ENCODE measurements around the gene WDR20.
A peak's percentile ranks its signal among the peaks of the same experiment; 100 is the strongest.
"Not testable (repeated sequence)": the region's sequence is repeated elsewhere in the genome, so short reads cannot be mapped to it uniquely, and the experiment has no call there.

The WDR20 gene

DNA sequence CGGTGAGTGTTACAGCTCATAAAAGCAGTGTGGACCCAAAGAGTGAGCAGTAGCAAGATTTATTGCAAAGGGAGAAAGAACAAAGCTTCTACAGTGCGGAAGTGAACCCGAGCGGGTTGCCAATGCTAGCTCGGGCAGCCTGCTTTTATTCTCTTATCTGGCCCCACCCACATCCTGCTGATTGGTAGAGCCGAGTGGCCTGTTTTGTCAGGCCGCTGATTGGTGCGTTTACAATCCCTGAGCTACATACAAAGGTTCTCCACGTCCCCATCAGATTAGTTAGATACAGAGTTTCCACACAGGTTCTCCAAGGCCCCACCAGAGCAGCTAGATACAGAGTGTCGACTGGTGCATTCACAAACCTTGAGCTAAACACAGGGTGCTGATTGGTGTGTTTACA lies 5.0 kb upstream of the WDR20 start:
- not testable (repeated sequence) for DNase-seq

DNA sequence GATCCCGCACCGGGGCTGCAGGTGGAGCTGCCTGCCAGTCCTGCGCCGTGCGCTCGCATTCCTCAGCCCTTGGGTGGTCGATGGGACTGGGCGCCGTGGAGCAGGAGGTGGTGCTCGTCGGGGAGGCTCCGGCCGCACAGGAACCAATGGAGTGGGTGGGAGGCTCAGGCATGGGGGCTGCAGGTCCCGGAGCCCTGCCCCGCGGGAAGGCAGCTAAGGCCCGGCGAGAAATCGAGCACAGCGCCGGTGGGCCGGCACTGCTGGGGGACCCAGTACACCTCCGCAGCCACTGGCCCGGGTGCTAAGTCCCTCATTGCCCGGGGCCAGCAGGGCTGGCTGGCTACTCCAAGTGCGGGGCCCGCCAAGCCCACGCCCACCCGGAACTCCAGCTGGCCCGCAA lies 4.2 kb upstream of the WDR20 start:
- not testable (repeated sequence) for DNase-seq

DNA sequence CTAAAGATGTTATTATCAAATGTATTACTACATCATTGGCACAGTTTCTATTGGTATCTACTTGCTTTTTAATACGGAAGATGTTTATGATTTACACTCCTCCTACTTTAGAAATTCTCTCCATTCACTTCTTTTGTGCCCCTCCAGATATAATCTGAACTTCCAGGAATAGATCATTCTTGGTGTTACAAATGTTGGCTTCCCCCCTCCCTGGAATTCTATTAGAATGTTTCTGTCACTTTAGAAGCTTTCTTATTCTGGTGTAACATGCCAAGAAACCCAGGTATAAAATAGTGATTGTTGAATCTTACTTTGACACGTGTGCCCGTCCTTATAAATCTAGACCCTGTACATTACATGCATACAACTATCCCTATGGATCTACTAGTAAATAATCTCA lies 1.2 kb upstream of the WDR20 start:
- DNase-seq, result no peak

DNA sequence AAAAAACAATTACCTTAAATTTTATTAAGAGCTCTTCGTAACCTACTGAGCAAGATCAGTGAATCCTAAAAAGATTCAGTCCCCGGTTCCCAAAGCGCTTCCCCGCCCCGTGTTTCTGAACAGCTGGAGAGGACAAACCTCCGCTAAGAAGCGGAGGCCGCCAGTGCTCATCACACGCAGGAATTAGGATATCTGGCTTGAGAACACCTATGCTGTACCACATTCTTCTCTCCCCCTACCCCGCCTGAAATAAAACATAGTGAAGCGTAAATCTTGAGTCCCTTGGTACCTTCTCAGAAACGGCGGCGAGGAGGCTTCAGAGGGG lies 774 bp upstream of the WDR20 start:
- DNase-seq, result no peak

DNA sequence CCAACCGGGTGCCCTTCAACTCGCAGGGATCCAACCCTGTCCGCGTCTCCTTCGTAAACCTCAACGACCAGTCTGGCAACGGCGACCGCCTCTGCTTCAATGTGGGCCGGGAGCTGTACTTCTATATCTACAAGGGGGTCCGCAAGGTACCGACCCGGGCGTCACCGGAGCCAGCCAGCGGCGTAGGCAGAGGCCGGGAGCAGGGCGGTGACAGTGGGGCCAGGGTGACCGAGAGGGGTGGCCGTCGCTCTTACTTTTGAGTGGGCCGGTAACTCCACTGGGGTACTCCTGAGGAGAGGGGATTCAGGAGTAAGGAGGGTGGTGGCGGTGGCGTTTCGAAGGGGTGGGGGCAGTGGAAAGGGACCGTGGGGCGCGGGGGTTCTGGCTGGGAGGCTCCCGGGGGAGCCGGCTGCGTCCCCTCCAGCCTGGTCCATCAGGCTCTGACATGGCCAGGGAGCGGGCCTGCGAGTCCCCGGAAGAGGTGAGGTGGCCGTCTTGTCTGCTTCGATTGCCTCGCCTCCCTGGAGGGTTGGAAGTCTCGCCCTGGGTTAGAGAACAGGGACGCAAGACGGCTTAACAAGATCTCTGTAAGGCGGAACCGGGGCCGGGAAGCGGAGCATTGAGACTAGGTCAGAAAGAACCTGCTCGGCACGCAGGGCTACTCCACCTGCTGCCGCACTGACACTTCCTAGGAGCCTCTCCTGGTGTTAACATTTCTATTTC lies 491 bp downstream of the WDR20 start:
- DNase-seq, result peak; percentile 27

DNA sequence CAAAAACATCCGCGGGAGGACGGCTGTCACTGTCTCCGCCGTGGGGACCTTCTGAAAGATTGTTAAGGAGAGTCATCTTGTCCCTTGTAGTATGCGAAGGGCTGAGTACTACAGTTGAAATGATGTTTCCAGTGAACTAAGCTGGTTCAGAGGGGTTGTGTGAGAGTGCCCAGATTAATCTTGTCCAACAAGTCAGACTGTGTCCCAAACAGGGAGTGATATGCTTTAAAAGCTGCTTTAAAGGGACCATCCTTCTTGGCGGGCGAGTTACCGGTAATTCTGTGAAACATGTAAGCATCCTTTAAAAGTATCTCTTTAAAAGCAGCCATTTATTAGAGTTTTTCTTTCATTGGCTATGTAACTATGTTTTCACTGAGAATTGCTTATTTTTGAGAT lies 1.1 kb downstream of the WDR20 start:
- no peak for DNase-seq

DNA sequence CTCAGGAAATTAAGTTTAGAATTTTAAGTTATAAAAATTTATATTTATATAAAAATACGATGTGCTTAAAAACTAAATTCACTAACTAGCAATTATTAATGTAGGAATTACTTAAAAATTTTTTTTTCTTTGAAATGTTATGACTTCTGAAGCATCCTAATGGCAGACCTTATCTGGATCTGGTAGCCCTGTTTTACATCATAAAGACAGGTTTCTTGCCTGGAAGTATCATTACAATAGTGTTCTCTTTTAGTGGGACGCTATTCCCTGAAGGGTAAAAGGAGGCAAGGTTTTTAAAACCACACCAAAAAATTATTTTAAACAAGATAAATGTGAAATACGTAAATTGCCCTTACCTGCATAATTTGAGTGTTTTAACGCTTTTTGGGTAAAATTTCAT lies 2.1 kb downstream of the WDR20 start:
- DNase-seq, result no peak

DNA sequence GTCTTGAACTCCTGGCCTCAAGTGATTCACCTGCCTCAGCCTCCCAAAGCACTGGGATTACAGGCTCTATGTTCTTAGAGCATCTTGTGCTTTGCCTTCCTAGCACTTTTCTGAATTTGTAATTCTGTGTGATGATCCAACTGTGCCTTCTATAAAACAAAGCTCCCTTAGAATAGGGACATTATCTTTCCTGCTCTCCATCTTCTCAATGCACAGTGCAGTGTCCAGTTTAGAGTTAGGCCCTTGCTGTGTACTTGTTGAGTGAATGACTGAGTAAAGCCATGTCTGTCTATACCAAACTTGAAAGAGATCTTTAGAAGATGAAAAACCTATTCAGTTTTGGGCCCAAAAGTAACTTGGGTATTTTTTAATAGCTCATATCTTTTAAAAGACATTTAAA lies 5.2 kb downstream of the WDR20 start:
- DNase-seq, result no peak

DNA sequence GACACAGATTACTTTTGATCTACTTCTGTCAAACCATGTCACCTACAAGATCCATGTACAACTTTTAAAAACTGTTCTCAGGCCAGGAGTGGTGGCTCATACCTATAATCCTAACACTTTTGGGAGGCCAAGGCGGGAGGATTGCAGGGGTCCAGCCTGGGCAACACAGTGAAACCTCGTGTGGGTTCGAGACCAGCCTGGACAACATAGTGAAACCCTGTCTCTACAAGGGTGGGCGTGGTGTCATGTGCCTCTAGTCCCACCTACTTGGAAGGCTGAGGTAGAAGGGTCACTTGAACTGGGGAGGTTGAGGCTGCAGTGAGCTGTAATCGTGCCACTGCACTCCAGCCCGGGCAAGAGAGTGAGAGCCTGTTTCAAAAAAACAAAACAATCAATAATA lies 5.7 kb downstream of the WDR20 start:
- no peak for DNase-seq

DNA sequence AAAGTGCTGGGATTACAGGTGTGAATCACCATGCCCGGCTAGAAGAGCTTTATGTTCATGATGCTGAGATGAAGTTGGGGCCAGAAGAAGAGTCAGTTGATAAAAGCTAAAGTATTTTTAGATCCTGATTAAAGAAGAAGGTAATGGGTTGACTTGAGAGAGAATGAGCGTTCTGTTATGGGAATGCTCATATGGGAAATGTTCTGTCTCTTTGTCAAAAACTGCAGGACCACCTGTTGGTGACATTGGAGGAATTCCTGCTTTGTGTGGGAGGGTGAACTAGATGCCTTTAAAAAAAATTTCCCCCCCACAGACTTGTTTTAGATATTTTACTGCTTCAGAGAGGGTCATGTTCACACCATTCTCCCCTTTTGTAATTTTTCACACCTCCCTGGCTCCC lies 6.7 kb downstream of the WDR20 start:
- DNase-seq, result no peak

DNA sequence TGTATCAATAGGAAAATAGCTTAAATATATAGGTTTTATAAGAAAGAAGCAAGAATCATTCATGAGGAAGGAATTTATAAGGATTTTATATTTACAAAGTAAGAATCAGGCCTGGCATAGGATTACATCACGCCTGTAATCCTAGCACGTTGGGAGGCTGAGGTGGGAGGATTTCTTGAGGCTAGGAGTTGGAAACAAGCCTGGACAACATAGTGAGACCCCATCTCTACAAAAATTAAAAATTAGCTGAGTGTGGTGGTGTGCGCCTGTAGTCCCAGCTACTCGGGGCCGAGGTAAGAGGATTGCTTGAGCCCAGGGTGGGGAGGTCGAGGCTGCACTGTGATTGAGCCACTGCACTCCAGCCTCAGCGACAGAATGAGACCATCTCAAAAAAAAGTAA lies 10.4 kb downstream of the WDR20 start:
- DNase-seq, result no peak

DNA sequence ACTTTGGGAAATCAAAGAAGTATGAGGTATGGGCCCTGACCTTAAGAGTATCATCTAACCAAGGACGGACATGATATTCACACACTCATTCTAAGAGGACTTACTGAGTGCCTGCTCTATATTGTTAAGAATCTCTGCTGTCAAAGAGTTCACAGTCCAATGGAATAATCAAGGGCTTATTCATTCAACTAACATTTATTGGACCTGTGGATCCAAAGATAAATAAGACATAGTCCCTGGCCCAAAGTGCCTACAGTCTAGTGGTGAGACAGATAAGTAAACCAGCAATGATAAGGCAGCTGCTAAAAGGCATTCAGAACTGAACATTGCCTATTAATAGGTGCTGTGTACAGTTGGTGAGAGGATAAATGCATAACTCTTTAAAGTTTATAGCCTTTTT lies 11.0 kb downstream of the WDR20 start:
- DNase-seq, result no peak

DNA sequence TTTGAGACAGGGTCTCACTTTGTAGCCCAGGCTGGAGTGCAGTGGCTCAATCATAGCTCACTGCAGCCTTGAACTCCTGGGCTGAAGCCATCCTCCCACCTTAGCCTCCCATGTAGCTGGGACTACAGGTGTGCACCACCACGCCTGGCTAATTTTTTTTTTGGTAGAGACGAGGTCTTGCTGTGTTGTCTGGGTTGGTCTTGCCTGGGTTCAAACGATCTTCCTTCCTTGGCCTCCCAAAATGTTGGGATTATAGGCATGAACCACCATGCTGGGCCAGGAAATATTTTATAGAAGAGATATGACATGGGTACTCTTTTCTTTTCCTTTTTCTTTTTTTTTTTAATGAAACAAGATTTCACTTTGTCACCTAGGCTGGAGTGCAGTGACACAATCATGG lies 11.7 kb downstream of the WDR20 start:
- DNase-seq, result not testable (repeated sequence)

DNA sequence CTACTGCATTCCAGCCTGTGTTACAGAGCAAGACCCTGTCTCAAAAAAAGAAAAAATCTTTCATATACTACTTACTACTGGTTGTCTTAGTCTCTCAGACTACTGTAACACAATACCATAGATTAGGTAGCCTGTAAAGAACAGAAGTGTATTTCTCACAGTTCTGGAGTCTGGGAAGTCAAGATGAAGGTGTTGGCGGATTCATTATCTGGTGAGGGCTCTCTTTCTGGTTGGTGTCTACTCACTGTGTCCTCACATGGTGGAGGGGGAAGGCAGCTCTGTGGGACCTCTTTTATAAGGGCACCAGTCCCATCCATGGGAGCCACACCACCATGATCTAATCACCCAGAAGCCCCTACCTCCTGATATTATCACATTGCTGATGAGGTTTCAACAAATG lies 14.4 kb downstream of the WDR20 start:
- DNase-seq, result no peak

DNA sequence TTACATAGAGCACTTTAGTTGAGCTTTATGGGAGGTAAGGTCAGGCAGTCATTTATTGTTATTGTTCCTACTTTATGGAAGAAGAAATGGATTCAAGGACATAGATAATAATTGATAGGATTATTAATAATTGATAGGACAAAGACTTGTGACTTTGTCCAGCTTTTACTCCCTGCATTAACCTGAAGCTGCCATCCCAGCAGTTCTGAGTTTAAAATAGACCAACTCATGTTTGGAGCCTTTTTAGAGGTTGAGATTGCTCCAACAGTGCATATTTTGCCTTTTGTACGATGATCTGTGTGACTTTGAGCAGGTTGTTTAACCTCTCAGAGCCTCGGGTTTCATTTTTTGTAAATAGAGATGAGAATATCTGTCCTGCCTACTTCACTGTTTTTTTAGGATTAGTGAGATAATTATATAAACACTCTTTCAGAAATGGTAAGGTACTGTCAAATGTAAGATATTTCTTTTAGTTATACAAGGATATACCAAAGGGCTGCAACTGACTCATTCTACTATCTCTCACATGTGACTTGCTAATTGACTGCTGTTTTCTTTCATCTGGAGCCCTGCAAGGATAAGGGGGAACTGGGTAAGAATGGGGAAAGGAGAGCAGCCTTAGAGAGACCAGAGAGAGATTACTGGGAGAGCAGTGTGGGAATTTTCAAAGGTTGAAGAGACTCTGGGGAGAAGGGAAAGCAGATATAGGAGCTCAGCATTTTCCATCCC lies 15.3 kb downstream of the WDR20 start:
- no peak for DNase-seq

DNA sequence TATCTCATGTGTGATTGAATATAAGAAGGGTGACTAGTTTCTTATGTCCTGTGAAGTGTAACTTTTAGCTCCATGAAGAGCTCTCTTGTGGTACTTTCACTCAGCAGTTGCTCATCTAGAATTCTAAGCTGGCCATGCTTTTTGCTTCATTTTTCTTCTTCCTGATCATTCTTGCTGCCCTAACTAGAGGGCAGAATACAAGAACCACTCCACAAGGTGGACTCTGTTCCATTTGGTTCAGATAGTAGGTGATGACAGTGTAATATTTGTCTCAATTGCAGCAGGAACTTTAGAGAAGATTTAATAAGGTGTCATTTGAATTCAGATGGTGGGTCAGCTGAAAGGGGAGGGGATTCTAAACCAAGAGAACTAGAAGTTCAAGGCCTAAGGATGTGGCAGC lies 17.6 kb downstream of the WDR20 start:
- DNase-seq, result no peak

DNA sequence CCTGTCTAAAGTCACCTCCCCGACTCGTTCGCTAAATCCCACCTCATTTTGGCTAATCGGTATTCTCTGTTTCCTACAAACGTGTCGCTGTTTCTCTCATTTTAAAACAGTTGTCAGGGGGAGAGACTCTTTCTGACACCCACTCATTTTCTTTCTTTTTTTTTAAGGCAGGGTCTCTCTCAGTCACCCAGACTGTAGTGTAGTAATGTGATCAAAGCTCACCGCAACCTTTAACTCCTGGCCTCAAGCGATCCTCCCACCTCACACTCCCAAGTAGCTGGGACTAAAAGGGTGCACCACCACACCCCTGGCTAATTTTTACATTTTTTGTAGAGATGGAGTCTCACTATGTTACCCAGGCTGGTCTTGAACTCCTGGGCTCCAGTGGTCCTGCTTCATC lies 19.1 kb downstream of the WDR20 start:
- no peak for DNase-seq

DNA sequence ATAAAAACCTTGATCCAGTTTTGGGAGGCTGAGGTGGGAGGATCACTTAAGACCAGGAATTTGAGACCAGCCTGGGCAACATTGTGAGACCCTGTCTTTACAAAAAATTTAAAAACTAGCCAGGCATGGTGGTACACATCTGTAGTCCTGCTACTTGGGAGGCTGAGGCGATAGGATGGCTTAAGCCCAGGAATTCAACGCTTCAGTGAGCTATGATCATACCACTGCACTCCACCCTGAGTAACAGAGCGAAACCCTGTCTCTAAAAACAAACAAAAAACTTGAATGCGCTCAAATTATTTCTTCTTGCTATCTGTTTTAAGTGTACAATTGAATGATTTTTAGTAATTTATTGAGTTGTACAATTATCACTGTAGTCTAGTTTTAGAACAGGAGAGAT lies 20.1 kb downstream of the WDR20 start:
- DNase-seq, result no peak

DNA sequence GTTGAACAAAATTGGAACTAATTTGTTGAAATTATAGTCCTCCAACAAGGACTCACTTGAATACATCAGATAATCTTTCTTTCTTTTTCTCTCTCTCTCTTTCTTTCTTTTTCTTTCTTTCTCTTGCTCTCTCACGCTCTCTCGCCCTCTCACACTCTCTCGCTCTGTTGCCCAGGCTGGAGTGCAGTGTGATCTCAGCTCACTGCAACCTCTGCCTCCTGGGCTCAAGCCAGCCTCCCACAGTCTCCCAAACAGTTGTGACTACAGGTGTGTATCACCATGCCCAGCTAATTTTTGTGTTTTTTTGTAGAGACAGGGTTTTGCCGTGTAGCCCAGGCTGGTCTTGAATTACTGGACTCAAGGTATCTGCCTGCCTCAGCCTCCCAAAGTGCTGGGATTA lies 22.8 kb downstream of the WDR20 start:
- DNase-seq, result no peak

DNA sequence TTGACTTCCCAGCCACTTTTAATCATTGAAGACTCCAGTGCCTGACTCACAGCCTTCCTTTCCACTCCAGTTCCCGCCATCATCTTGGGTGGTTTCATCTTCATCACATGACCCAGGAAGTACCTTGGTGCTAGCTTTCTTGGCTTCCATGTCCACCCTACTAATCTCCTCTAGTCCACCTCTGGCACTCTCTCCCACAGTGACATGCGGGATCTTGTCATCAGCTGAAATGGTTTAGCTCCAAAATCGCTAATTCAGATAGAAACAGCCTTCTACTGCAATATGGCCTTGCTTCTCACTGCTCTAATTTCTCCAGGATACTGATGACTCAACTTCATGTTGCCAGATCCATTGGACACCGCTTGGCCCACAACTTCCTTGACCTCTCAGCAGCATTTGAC lies 24.5 kb downstream of the WDR20 start:
- DNase-seq, result no peak

DNA sequence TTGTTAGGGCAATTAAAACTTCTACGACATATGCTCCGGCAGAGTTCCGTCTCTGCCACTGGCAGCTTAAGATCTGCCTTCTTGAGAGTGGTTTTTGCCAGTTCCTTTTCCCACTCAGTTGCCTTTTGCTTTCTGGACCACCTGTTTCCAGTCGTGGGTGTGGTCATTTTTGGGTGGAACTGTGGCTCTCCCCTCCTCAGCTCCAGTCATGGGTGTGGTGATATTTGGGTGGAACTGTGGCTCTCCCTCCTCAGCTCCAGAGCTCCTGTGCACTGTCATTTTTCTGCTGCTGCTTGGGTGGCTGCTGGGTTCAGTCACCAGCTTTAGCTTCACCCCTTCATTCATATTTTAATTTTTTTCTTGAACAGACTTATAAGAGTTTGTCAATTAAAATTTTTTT lies 25.3 kb downstream of the WDR20 start:
- no peak for DNase-seq

DNA sequence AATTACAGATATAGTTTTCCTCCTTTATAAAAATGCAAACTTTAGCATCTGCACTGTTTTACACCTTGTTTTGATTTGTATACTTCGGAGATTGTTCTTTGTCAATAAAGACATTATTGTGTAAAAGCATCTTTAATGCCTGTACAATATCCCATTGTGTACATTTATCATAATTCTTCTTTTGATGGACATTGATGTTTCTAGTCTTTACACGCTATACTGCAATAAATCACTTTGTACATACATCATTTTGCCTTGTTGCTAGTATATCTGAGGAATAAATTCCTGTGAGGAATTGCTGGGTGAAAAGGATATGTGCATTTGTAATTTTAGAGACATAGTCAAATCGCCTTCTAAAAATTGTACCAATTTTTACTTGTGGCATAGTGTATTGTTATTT lies 30.4 kb downstream of the WDR20 start:
- DNase-seq, result no peak

DNA sequence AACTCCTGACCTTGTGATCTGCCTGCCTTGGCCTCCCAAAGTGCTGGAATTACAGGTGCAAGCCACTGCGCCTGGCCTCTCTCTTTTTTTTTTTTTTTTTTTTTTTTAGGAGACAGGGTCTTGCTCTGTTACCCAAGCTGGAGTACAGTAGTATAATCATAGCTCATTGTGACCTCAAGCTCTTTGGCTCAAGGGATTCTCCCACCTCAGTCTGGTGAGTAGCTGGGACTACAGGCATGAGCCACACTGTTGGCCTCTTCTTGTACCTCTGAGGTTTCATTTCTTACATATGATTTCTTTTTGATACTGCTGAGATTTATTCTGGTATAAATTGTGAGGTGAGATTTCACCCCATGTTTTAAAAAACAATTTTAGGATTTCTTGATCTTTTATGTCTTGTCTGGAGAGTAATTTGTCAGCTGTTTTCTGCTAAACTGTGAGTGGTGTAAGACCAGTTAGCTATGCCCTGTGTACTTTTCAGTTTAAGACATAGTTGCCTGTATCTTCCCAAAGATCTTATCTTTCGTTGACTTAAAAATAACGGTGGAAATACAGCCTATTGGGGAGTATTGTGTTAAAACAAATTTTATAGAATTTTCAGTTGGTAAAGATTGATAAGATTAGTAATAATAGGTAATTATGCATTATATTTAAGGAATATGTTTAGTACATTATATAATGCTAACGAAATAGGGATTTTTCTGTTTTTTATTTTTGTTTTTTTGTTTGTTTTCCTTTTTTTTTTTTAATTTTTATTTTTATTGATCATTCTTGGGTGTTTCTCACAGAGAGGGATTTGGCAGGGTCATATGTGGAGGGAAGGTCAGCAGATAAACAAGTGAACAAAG lies 31.7 kb downstream of the WDR20 start:
- DNase-seq, result no peak

DNA sequence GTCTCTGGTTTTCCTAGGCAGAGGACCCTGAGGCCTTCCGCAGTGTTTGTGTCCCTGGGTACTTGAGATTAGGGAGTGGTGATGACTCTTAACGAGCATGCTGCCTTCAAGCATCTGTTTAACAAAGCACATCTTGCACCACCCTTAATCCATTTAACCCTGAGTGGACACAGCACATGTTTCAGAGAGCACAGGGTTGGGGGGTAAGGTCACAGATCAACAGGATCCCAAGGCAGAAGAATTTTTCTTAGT lies 32.2 kb downstream of the WDR20 start:
- not testable (repeated sequence) for DNase-seq

Measured in activated gamma-delta T cell treated with Interleukin-2 at 50 U/mL for 16 hours (primary cell).